ENCODE data around the gene CORO7.

CORO7 gene

GRCh38 chr16:4369007-4369733 lies 47.2 kb downstream of the CORO7 start:
- DNase-seq: no peak

- DNase-seq: no peak
Measured at GRCh38 chr16:4367393-4367856, 49.0 kb downstream of the CORO7 start.

GRCh38 chr16:4366016-4366415 lies 50.4 kb downstream of the CORO7 start:
- no peak for DNase-seq

- DNase-seq: no peak
Measured at GRCh38 chr16:4365615-4366014, 50.8 kb downstream of the CORO7 start.

- DNase-seq: no peak
Measured at GRCh38 chr16:4365014-4365406, 51.4 kb downstream of the CORO7 start.

GRCh38 chr16:4364196-4365013 lies 52.0 kb downstream of the CORO7 start:
- DNase-seq: no peak

- no peak for DNase-seq
Measured at GRCh38 chr16:4362476-4363135, 53.8 kb downstream of the CORO7 start.

- no peak for DNase-seq
Measured at GRCh38 chr16:4361944-4362311, 54.5 kb downstream of the CORO7 start.

- DNase-seq: no peak
Measured at GRCh38 chr16:4361033-4361943, 55.1 kb downstream of the CORO7 start.

GRCh38 chr16:4360538-4361021 lies 55.8 kb downstream of the CORO7 start:
- no peak for DNase-seq

GRCh38 chr16:4359914-4360313 lies 56.5 kb downstream of the CORO7 start:
- DNase-seq: no peak

- peak; percentile 67 for DNase-seq
Measured at GRCh38 chr16:4358831-4359561, 57.4 kb downstream of the CORO7 start.

- DNase-seq: no peak
Measured at GRCh38 chr16:4358236-4358635, 58.2 kb downstream of the CORO7 start.

- DNase-seq: no peak
Measured at GRCh38 chr16:4356820-4357219, 59.6 kb downstream of the CORO7 start.

- DNase-seq: no peak
Measured at GRCh38 chr16:4354512-4355409, 61.6 kb downstream of the CORO7 start.

GRCh38 chr16:4353675-4354074 lies 62.7 kb downstream of the CORO7 start:
- DNase-seq: no peak

- no peak for DNase-seq
Measured at GRCh38 chr16:4352843-4353242, 63.6 kb downstream of the CORO7 start.

- DNase-seq: no peak
Measured at GRCh38 chr16:4351880-4352279, 64.5 kb downstream of the CORO7 start.

- peak; percentile 98 for DNase-seq
Measured at GRCh38 chr16:4350787-4351659, 65.4 kb downstream of the CORO7 start, which contains the start of gene PAM16. Gene PAM16 (minus strand): TSS chr16:4351321. CDS start chr16:4351234, 87 bp downstream.

Data from CD4-positive, alpha-beta T cell treated with Interleukin-17A for 1 hour (primary cell).